Measurements from ENCODE around the gene VTI1A.

DNA sequence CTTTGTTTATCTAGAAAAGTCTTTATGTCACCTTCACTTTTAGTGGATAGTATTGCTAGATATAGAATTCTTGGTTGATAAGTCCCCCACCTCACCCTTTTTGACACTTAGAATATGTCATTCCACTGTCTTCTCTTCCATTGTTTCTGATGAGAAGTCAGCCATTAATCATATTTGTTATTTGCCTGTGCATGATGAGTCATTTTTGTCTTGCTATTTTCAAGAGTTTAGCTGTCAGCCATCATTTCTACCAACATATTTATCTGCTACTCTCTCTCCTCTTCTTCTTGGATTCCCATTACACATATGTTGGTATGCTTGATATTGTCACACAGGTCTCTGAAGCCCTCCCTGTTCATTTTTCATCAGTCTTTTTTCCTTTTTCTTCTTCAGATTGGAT lies 342.2 kb downstream of the VTI1A start:
- TF ChIP-seq, protein P1, sequence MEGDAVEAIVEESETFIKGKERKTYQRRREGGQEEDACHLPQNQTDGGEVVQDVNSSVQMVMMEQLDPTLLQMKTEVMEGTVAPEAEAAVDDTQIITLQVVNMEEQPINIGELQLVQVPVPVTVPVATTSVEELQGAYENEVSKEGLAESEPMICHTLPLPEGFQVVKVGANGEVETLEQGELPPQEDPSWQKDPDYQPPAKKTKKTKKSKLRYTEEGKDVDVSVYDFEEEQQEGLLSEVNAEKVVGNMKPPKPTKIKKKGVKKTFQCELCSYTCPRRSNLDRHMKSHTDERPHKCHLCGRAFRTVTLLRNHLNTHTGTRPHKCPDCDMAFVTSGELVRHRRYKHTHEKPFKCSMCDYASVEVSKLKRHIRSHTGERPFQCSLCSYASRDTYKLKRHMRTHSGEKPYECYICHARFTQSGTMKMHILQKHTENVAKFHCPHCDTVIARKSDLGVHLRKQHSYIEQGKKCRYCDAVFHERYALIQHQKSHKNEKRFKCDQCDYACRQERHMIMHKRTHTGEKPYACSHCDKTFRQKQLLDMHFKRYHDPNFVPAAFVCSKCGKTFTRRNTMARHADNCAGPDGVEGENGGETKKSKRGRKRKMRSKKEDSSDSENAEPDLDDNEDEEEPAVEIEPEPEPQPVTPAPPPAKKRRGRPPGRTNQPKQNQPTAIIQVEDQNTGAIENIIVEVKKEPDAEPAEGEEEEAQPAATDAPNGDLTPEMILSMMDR (IDR thresholded peaks at IDR 0.05) = no peak
- TF ChIP-seq MEF2A (IDR thresholded peaks at IDR 0.05; ENCODE audit: borderline replicate concordance, low read depth) (no peak), NFIC (IDR thresholded peaks at IDR 0.05; ENCODE audit: borderline replicate concordance) (no peak), FOXM1 (IDR thresholded peaks at IDR 0.05; ENCODE audit: low read depth) (no peak), EZH2phosphoT487 (IDR thresholded peaks at IDR 0.05; ENCODE audit: borderline replicate concordance, low read depth) (no peak), POLR2AphosphoS5 (IDR thresholded peaks at IDR 0.05; ENCODE audit: low read depth, low read length) (no peak), RAD21 (IDR thresholded peaks at IDR 0.05; ENCODE audit: low read length) (no peak), GATA2 (CRISPR knock-in tag; IDR thresholded peaks at IDR 0.05) (no peak), SMC3 (IDR thresholded peaks at IDR 0.05; ENCODE audit: low read depth, low read length) (no peak)
- TF ChIP-seq, protein P2, sequence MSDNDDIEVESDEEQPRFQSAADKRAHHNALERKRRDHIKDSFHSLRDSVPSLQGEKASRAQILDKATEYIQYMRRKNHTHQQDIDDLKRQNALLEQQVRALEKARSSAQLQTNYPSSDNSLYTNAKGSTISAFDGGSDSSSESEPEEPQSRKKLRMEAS (IDR thresholded peaks at IDR 0.05; ENCODE audit: low read depth) = no peak
- TF ChIP-seq, protein P3, sequence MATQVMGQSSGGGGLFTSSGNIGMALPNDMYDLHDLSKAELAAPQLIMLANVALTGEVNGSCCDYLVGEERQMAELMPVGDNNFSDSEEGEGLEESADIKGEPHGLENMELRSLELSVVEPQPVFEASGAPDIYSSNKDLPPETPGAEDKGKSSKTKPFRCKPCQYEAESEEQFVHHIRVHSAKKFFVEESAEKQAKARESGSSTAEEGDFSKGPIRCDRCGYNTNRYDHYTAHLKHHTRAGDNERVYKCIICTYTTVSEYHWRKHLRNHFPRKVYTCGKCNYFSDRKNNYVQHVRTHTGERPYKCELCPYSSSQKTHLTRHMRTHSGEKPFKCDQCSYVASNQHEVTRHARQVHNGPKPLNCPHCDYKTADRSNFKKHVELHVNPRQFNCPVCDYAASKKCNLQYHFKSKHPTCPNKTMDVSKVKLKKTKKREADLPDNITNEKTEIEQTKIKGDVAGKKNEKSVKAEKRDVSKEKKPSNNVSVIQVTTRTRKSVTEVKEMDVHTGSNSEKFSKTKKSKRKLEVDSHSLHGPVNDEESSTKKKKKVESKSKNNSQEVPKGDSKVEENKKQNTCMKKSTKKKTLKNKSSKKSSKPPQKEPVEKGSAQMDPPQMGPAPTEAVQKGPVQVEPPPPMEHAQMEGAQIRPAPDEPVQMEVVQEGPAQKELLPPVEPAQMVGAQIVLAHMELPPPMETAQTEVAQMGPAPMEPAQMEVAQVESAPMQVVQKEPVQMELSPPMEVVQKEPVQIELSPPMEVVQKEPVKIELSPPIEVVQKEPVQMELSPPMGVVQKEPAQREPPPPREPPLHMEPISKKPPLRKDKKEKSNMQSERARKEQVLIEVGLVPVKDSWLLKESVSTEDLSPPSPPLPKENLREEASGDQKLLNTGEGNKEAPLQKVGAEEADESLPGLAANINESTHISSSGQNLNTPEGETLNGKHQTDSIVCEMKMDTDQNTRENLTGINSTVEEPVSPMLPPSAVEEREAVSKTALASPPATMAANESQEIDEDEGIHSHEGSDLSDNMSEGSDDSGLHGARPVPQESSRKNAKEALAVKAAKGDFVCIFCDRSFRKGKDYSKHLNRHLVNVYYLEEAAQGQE (IDR thresholded peaks at IDR 0.05; ENCODE audit: low read depth, low read length) = no peak
- TF ChIP-seq, protein P4, sequence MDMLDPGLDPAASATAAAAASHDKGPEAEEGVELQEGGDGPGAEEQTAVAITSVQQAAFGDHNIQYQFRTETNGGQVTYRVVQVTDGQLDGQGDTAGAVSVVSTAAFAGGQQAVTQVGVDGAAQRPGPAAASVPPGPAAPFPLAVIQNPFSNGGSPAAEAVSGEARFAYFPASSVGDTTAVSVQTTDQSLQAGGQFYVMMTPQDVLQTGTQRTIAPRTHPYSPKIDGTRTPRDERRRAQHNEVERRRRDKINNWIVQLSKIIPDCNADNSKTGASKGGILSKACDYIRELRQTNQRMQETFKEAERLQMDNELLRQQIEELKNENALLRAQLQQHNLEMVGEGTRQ (IDR thresholded peaks at IDR 0.05; ENCODE audit: borderline replicate concordance, low read depth, low read length) = no peak
